Muscle layer of duodenum (tissue), 2 donors: ENCODE measurements around the gene TPSAB1.
"Not testable (repeated sequence)": the region's sequence is repeated elsewhere in the genome, so short reads cannot be mapped to it uniquely, and the experiment has no call there.

Experiments used
- H3K27ac ChIP-seq: one replicate; pipeline ENCODE4 v1.7.0; 2013; ENCODE audit warnings: mild to moderate bottlenecking, low read length
- H3K27me3 ChIP-seq: one replicate; pipeline ENCODE4 v1.7.0; 2013; ENCODE audit warnings: low read depth, mild to moderate bottlenecking, control low read depth, low read length
- H3K36me3 ChIP-seq, 2 donors: one replicate each; pipeline ENCODE4 v1.7.0; 2013; ENCODE audit warnings: low read length in 2 of 2, control low read depth in 1 of 2, mild to moderate bottlenecking in 1 of 2; ENCODE audit not compliant: insufficient read depth in 2 of 2, control insufficient read depth in 1 of 2
- H3K4me1 ChIP-seq, 2 donors: one replicate each; pipeline ENCODE4 v1.7.0; 2013; ENCODE audit warnings: low read length in 2 of 2, mild to moderate bottlenecking in 2 of 2, control low read depth in 1 of 2, moderate library complexity in 1 of 2; ENCODE audit not compliant: insufficient read depth in 2 of 2, control insufficient read depth in 1 of 2
- H3K4me3 ChIP-seq, 2 donors: one replicate each; pipeline ENCODE4 v1.7.0; 2013; ENCODE audit warnings: low read length in 2 of 2, low read depth in 1 of 2, mild to moderate bottlenecking in 1 of 2
- H3K9me3 ChIP-seq, 2 donors: one replicate each; pipeline ENCODE4 v1.7.0; 2013; ENCODE audit warnings: low read length in 2 of 2, control low read depth in 1 of 2, mild to moderate bottlenecking in 1 of 2; ENCODE audit not compliant: control insufficient read depth in 1 of 2
- donor health status: healthy.

TPSAB1 gene

GRCh38 chr16:1198671-1199346 lies 41.7 kb upstream of the TPSAB1 start:
- H3K36me3 ChIP-seq = peaks cover 0 to 34% of the 10 kb centered on the region in 2 donors
- not testable (repeated sequence) for H3K9me3 ChIP-seq, H3K27ac ChIP-seq, H3K4me3 ChIP-seq, H3K27me3 ChIP-seq
- H3K4me1 ChIP-seq = peaks cover 0 to 12% of the 10 kb centered on the region in 2 donors

- Histone ChIP-seq H3K27ac (no peak overlapping the region), H3K36me3 (peaks cover 0 to 34% of the 10 kb centered on the region in 2 donors), H3K4me1 (peaks cover 0 to 5% of the 10 kb centered on the region in 2 donors), H3K27me3 (no peaks in the 10 kb centered on the region), H3K4me3 (no peak overlapping the region), H3K9me3 (no peaks in the 10 kb centered on the region)
These were observed 41.0 kb upstream of the TPSAB1 start for GRCh38 chr16:1199347-1200013.

GRCh38 chr16:1200014-1200627 lies 40.4 kb upstream of the TPSAB1 start:
- Histone ChIP-seq H3K27ac (no peak overlapping the region), H3K27me3 (no peaks in the 10 kb centered on the region), H3K9me3 (no peaks in the 10 kb centered on the region)

GRCh38 chr16:1201444-1201843 lies 39.1 kb upstream of the TPSAB1 start:
- Histone ChIP-seq H3K36me3 (peaks cover 0 to 33% of the 10 kb centered on the region in 2 donors), H3K4me3 (no peak overlapping the region), H3K4me1 (no peaks in the 10 kb centered on the region), H3K27me3 (no peaks in the 10 kb centered on the region), H3K27ac (no peak overlapping the region), H3K9me3 (no peaks in the 10 kb centered on the region)

More at GRCh38 chr16:1200014-1200627, 40.4 kb upstream of the TPSAB1 start:
- Histone ChIP-seq H3K36me3 (peaks cover 0 to 34% of the 10 kb centered on the region in 2 donors), H3K4me3 (no peak overlapping the region), H3K4me1 (no peaks in the 10 kb centered on the region)

- H3K36me3 ChIP-seq = peaks cover 0 to 35% of the 10 kb centered on the region in 2 donors
- no peaks in the 10 kb centered on the region for H3K27me3 ChIP-seq
- H3K27ac ChIP-seq = no peak overlapping the region
- no peaks in the 10 kb centered on the region for H3K4me1 ChIP-seq
- no peak overlapping the region for H3K4me3 ChIP-seq
- no peaks in the 10 kb centered on the region for H3K9me3 ChIP-seq
These were observed 38.2 kb upstream of the TPSAB1 start for GRCh38 chr16:1202274-1202673.

GRCh38 chr16:1204933-1205332 lies 35.6 kb upstream of the TPSAB1 start:
- Histone ChIP-seq H3K27me3 (no peaks in the 10 kb centered on the region), H3K27ac (no peak overlapping the region), H3K36me3 (peaks cover 0 to 50% of the 10 kb centered on the region in 2 donors), H3K9me3 (no peaks in the 10 kb centered on the region), H3K4me1 (no peaks in the 10 kb centered on the region), H3K4me3 (no peak overlapping the region)

- peaks cover 0 to 51% of the 10 kb centered on the region in 2 donors for H3K36me3 ChIP-seq
- no peaks in the 10 kb centered on the region for H3K27me3 ChIP-seq
- no peaks in the 10 kb centered on the region for H3K4me1 ChIP-seq
- no peak overlapping the region for H3K27ac ChIP-seq
- no peak overlapping the region for H3K4me3 ChIP-seq
- H3K9me3 ChIP-seq = no peaks in the 10 kb centered on the region
These were observed 34.2 kb upstream of the TPSAB1 start for GRCh38 chr16:1206326-1206725.

- Histone ChIP-seq H3K27ac (no peak overlapping the region), H3K36me3 (peaks cover 0 to 51% of the 10 kb centered on the region in 2 donors), H3K9me3 (no peaks in the 10 kb centered on the region), H3K4me3 (no peak overlapping the region), H3K4me1 (no peaks in the 10 kb centered on the region), H3K27me3 (no peaks in the 10 kb centered on the region)
These were observed 33.7 kb upstream of the TPSAB1 start for GRCh38 chr16:1206786-1207185.

- no peaks in the 10 kb centered on the region for H3K27me3 ChIP-seq
- H3K27ac ChIP-seq = no peak overlapping the region
- no peaks in the 10 kb centered on the region for H3K4me1 ChIP-seq
- no peak overlapping the region for H3K4me3 ChIP-seq
- no peaks in the 10 kb centered on the region for H3K9me3 ChIP-seq
- H3K36me3 ChIP-seq = peaks cover 0 to 55% of the 10 kb centered on the region in 2 donors
These were observed 32.2 kb upstream of the TPSAB1 start for GRCh38 chr16:1208239-1208830.

- Histone ChIP-seq H3K9me3 (no peaks in the 10 kb centered on the region), H3K36me3 (peaks cover 0 to 62% of the 10 kb centered on the region in 2 donors), H3K27ac (no peak overlapping the region), H3K4me3 (no peak overlapping the region), H3K27me3 (no peaks in the 10 kb centered on the region), H3K4me1 (no peaks in the 10 kb centered on the region)
These were observed 31.4 kb upstream of the TPSAB1 start for GRCh38 chr16:1209081-1209480.

GRCh38 chr16:1210461-1210860 lies 30.0 kb upstream of the TPSAB1 start:
- H3K4me3 ChIP-seq = no peak overlapping the region
- H3K27ac ChIP-seq = no peak overlapping the region
- H3K36me3 ChIP-seq = peaks cover 0 to 72% of the 10 kb centered on the region in 2 donors
- H3K27me3 ChIP-seq = no peaks in the 10 kb centered on the region
- H3K4me1 ChIP-seq = no peaks in the 10 kb centered on the region
- H3K9me3 ChIP-seq = no peaks in the 10 kb centered on the region
